ENCODE data around the gene OAS3.

The OAS3 gene

GRCh38 chr12:113010701-113011100 lies 72.4 kb downstream of the OAS3 start:
- peaks cover 9% of the 10 kb centered on the region for H3K9me3 Mint-ChIP-seq
- H3K4me1 Mint-ChIP-seq = no peaks in the 10 kb centered on the region
- H3K36me3 Mint-ChIP-seq = peaks cover 49% of the 10 kb centered on the region
- ATAC-seq (ENCODE audit: low read depth) = no peak
- no peaks in the 10 kb centered on the region for H3K27me3 Mint-ChIP-seq
- no peak overlapping the region for H3K4me3 Mint-ChIP-seq
- no peak overlapping the region for H3K27ac Mint-ChIP-seq
- DNase-seq (ENCODE audit: low spot score in 2 of 2) = no peak

- ATAC-seq (ENCODE audit: low read depth) (no peak), DNase-seq (ENCODE audit: low spot score in 2 of 2) (no peak)
- Mint-ChIP-seq H3K9me3 (peaks cover 9% of the 10 kb centered on the region), H3K36me3 (peaks cover 24% of the 10 kb centered on the region), H3K27ac (no peak overlapping the region), H3K27me3 (no peaks in the 10 kb centered on the region), H3K4me3 (no peak overlapping the region), H3K4me1 (no peaks in the 10 kb centered on the region)
Measured at GRCh38 chr12:113014565-113014964, 76.3 kb downstream of the OAS3 start.

- H3K4me1 Mint-ChIP-seq = no peaks in the 10 kb centered on the region
- no peak overlapping the region for H3K4me3 Mint-ChIP-seq
- peaks cover 3% of the 10 kb centered on the region for H3K36me3 Mint-ChIP-seq
- peaks cover 3% of the 10 kb centered on the region for H3K27me3 Mint-ChIP-seq
- no peak for ATAC-seq (ENCODE audit: low read depth)
- DNase-seq (ENCODE audit: low spot score in 2 of 2) = no peak
- no peak overlapping the region for H3K27ac Mint-ChIP-seq
- peaks cover under 1% of the 10 kb centered on the region for H3K9me3 Mint-ChIP-seq
Measured at GRCh38 chr12:113016796-113017195, 78.5 kb downstream of the OAS3 start.

GRCh38 chr12:113019025-113019424 lies 80.8 kb downstream of the OAS3 start:
- H3K27ac Mint-ChIP-seq = no peak overlapping the region
- ATAC-seq (ENCODE audit: low read depth) (no peak), DNase-seq (ENCODE audit: low spot score in 2 of 2) (no peak)
- no peaks in the 10 kb centered on the region for H3K9me3 Mint-ChIP-seq
- no peaks in the 10 kb centered on the region for H3K36me3 Mint-ChIP-seq
- no peaks in the 10 kb centered on the region for H3K4me1 Mint-ChIP-seq
- peaks cover 3% of the 10 kb centered on the region for H3K27me3 Mint-ChIP-seq
- H3K4me3 Mint-ChIP-seq = no peak overlapping the region

GRCh38 chr12:113021500-113021899 lies 83.2 kb downstream of the OAS3 start:
- Mint-ChIP-seq H3K4me1 (peaks cover 2% of the 10 kb centered on the region), H3K36me3 (peaks cover 2% of the 10 kb centered on the region)
- no peak for ATAC-seq (ENCODE audit: low read depth)

More at GRCh38 chr12:113021500-113021899, 83.2 kb downstream of the OAS3 start:
- Mint-ChIP-seq H3K27ac (no peak overlapping the region), H3K9me3 (no peaks in the 10 kb centered on the region), H3K27me3 (peaks cover 3% of the 10 kb centered on the region), H3K4me3 (no peak overlapping the region)
- no peak for DNase-seq (ENCODE audit: low spot score in 2 of 2)
